Stomach (tissue), 9 donors: ENCODE measurements around the gene GPR63. TPM values are rescaled to one million over a fixed set of nuclear protein-coding genes. Genes with fewer than 3 reads are reported as not detected.

Experiments
- DNase-seq, 2 donors: peaks; one replicate each; pipeline versions ENCODE4 v3.0.0 to v3.0.0-alpha.2; 2013 to 2019
- H3K27ac ChIP-seq, 5 donors: fragments of 200-600 bp in 4 of 5; sonication (generic) in 4 of 5; one replicate each; pipeline ENCODE4 v1.5.1; 2013 to 2019; ENCODE audit warnings: mild to moderate bottlenecking in 1 of 5, moderate library complexity in 1 of 5
- H3K27me3 ChIP-seq, 3 donors: fragments of 200-600 bp; sonication (generic); one replicate each; pipeline ENCODE4 v1.5.1; 2017 to 2019; ENCODE audit warnings: mixed run types in 1 of 3
- H3K36me3 ChIP-seq, 4 donors: fragments of 200-600 bp; sonication (generic); 1 replicate in 3 of 4; 2 replicates in 1 of 4; pipeline ENCODE4 v1.5.1; 2016 to 2019
- H3K4me1 ChIP-seq, 4 donors: fragments of 200-600 bp; sonication (generic); one replicate each; pipeline ENCODE4 v1.5.1; 2016 to 2019
- H3K4me3 ChIP-seq, 4 donors: fragments of 200-600 bp; sonication (generic) in 3 of 4; one replicate each; pipeline ENCODE4 v1.5.1; 2016 to 2019; ENCODE audit warnings: mild to moderate bottlenecking in 1 of 4
- H3K9me3 ChIP-seq, 4 donors: fragments of 200-600 bp; sonication (generic); one replicate each; pipeline ENCODE4 v1.5.1; 2016 to 2019
- EP300 ChIP-seq: sonication (generic); formaldehyde crosslinking; IDR thresholded peaks from one replicate; pipeline ENCODE4 v1.6.1; 2017; ENCODE audit warnings: antibody characterized with exemption
- POLR2A ChIP-seq, 4 donors: fragments of 450-650 bp; IDR thresholded peaks; one replicate each; pipeline ENCODE4 v1.6.1; 2016; ENCODE audit warnings: antibody characterized with exemption in 4 of 4, control low read depth in 2 of 4, mild to moderate bottlenecking in 1 of 4, moderate library complexity in 1 of 4
- POLR2AphosphoS5 ChIP-seq, 3 donors: sonication (generic); formaldehyde crosslinking; IDR thresholded peaks; one replicate each; pipeline ENCODE4 v1.6.1; 2016; ENCODE audit warnings: antibody characterized with exemption in 3 of 3
- WGBS, 5 donors: extraction: QIAGEN DNeasy Blood & Tissue Kit in 3 of 5; methylation state at CpG; one replicate each; pipeline versions ENCODE4 v1.1.5 to v1.1.7; 2013 to 2018; 5-methylcytosine and 5-hydroxymethylcytosine counted together
- intact Hi-C: fragments of 100-400 bp; cut with DNase I; formaldehyde crosslinking; loops from one replicate; pipeline ENCODE4 v1.15.1; 2023; ENCODE audit warnings: low total_unique reads
- polyA plus RNA-seq, 3 donors: library from polyadenylated mRNA; stranded (reverse); fragments of 200-250 nt; gene quantifications; one replicate each; pipeline ENCODE4 v1.2.3, GENCODE V29; 2013
- total RNA-seq, 5 donors: library from RNA; depleted of rRNA; stranded (reverse); fragments of >200 nt; gene quantifications; one replicate each; pipeline versions ENCODE4 v1.1.0 to v1.2.3, GENCODE V29; 2014 to 2016
- TF ChIP-seq, protein P1 (sequence below), 7 experiments: fragments of 450-650 bp in 4 of 7; fragments of 200-600 bp in 3 of 7; sonication (generic) in 3 of 7; IDR thresholded peaks; one replicate each; pipeline ENCODE4 v1.5.1; 2016 to 2019; ENCODE audit warnings: antibody characterized with exemption in 7 of 7, control low read depth in 2 of 7, mild to moderate bottlenecking in 1 of 7
- donor health status: healthy with polysubstance abuse.
- donor health status: Bipolar disorder and iron deficiency.
- donor health status: healthy.

GPR63 gene
- total and polyA plus RNA-seq, 8 donors = 0.29 to 7.7 (median 0.60) TPM; not detected in 2

DNA sequence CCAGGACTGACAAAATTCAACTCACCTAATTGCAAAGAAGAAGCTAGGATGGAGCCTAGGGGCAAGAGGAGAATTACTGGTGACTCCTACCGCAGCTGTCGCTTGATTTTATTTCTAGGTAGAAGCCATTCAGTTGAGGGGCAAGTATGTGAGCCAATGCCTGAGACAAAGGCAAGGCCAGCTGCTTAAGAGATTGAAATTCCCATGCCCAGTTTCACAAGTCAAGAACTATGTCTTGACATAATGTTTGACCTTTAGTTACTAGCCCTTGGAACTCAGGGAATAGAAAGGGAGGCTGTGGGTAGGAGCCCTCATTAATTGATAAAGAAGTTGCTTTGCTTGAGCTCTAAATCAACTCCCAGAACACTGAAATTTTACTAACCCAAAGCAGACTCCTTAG lies 54.0 kb downstream of the GPR63 start:
- 95 to 98% (median 95%) methylated on average over 2 of the region's 2 CpGs for WGBS, 5 donors

DNA sequence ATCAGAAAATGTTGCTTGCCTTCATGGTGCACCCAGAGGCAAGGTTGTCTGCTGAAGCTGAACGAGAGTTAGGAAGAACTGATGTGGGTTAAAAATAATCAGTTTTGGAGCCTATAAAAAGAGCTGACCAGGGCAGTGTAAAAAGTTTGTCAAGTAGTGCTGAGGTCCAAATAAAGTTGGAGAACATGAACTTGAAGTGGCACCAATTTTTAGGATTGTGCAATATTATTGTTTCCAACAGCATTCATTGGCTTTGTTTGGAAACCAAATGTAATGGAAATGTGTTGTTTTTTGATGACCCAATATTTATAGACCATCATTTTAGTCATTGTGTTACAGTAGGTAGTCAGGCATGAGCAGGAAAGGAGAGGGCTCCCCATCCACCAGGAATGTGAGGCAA lies 55.7 kb downstream of the GPR63 start:
- Histone ChIP-seq H3K36me3 (no peaks in the 10 kb centered on the region), H3K9me3 (no peaks in the 10 kb centered on the region), H3K27ac (no peak overlapping the region), H3K4me3 (no peak overlapping the region), H3K27me3 (no peaks in the 10 kb centered on the region), H3K4me1 (no peaks in the 10 kb centered on the region)
- intact Hi-C loops = no loop called here
- WGBS, 5 donors = 64 to 80% (median 77%) methylated on average over 1 of the region's 1 CpG
- DNase-seq = no peak
- no peak for TF ChIP-seq POLR2A (IDR thresholded peaks at IDR 0.05)
- no peak for TF ChIP-seq POLR2AphosphoS5 (IDR thresholded peaks at IDR 0.05)
- TF ChIP-seq, protein P1, sequence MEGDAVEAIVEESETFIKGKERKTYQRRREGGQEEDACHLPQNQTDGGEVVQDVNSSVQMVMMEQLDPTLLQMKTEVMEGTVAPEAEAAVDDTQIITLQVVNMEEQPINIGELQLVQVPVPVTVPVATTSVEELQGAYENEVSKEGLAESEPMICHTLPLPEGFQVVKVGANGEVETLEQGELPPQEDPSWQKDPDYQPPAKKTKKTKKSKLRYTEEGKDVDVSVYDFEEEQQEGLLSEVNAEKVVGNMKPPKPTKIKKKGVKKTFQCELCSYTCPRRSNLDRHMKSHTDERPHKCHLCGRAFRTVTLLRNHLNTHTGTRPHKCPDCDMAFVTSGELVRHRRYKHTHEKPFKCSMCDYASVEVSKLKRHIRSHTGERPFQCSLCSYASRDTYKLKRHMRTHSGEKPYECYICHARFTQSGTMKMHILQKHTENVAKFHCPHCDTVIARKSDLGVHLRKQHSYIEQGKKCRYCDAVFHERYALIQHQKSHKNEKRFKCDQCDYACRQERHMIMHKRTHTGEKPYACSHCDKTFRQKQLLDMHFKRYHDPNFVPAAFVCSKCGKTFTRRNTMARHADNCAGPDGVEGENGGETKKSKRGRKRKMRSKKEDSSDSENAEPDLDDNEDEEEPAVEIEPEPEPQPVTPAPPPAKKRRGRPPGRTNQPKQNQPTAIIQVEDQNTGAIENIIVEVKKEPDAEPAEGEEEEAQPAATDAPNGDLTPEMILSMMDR (IDR thresholded peaks at IDR 0.05) = no peak
- TF ChIP-seq EP300 = no peak

More for the DNA sequence above, 54.0 kb downstream of the GPR63 start:
- Histone ChIP-seq H3K27ac (no peak overlapping the region), H3K4me1 (no peaks in the 10 kb centered on the region), H3K36me3 (no peaks in the 10 kb centered on the region), H3K4me3 (no peak overlapping the region), H3K27me3 (no peaks in the 10 kb centered on the region), H3K9me3 (no peaks in the 10 kb centered on the region)
- intact Hi-C loops = no loop called here
- no peak for DNase-seq
- TF ChIP-seq POLR2A (IDR thresholded peaks at IDR 0.05) (no peak), EP300 (no peak), POLR2AphosphoS5 (IDR thresholded peaks at IDR 0.05) (no peak)
- TF ChIP-seq, protein P1 (IDR thresholded peaks at IDR 0.05) = no peak

DNA sequence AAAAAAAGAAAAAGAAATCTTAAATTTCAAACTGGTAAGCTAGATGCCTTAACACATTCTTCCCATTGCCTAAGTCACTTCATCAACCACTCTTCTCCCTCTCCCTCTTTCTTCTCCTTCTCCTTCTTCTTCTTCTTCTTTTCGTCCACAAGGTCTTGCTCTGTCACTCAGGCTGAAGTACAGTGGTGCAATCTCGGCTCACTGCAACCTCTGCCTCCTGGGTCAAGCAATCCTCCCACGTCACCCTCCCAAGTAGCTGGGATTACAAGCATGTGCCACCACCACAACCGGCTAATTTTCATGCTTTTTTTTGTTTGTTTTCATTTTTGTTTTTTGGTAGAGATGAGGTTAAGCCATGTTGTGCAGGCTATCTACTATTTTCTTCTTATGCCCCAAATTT lies 60.2 kb downstream of the GPR63 start:
- Histone ChIP-seq H3K4me1 (no peaks in the 10 kb centered on the region), H3K36me3 (no peaks in the 10 kb centered on the region), H3K9me3 (no peaks in the 10 kb centered on the region), H3K27ac (no peak overlapping the region), H3K4me3 (no peak overlapping the region), H3K27me3 (no peaks in the 10 kb centered on the region)
- DNase-seq = no peak
- TF ChIP-seq POLR2A (IDR thresholded peaks at IDR 0.05) = no peak
- intact Hi-C loops = no loop called here
- 79 to 90% (median 82%) methylated on average over 4 of the region's 4 CpGs for WGBS, 5 donors

DNA sequence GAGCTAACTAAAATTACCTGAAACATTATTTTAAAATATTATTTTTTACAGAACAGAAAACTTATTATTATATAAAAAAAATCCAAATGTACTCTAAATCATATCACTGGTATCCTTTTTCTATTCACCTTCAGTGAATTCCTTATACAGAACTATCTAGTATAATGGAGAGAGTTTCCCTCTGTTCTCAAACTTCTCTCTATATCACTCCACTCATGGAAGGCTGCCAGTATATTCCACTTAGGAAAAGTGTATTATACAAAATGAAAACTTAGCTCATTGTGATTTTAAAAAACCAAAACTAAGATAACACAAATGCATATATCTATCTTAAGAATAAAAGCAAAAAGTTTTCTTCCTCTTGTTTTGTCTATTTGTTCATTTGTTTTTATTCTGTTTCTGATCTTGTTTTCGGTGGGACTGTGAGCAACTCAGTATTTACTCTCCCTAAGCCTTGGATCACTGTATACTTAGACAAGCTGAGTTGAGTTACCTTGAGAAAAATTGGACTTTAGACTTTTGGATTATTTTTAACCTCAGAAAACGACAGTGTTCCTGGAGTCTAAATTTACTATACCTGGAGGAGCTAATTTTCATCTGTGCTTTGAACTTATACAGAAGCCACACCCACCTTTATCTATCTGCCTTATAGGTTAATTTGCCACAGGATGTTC lies 61.4 kb downstream of the GPR63 start:
- no peak overlapping the region for H3K4me3 ChIP-seq
- TF ChIP-seq POLR2AphosphoS5 (IDR thresholded peaks at IDR 0.05) (no peak), EP300 (no peak), POLR2A (IDR thresholded peaks at IDR 0.05) (no peak)
- TF ChIP-seq, protein P1 (IDR thresholded peaks at IDR 0.05) = no peak
- H3K27ac ChIP-seq = no peak overlapping the region
- DNase-seq = no peak
- no peaks in the 10 kb centered on the region for H3K9me3 ChIP-seq
- intact Hi-C loops = no loop called here
- WGBS, 5 donors = 16 to 39% (median 28%) methylated on average over 2 of the region's 2 CpGs
- no peaks in the 10 kb centered on the region for H3K36me3 ChIP-seq
- H3K27me3 ChIP-seq = no peaks in the 10 kb centered on the region
- no peaks in the 10 kb centered on the region for H3K4me1 ChIP-seq

DNA sequence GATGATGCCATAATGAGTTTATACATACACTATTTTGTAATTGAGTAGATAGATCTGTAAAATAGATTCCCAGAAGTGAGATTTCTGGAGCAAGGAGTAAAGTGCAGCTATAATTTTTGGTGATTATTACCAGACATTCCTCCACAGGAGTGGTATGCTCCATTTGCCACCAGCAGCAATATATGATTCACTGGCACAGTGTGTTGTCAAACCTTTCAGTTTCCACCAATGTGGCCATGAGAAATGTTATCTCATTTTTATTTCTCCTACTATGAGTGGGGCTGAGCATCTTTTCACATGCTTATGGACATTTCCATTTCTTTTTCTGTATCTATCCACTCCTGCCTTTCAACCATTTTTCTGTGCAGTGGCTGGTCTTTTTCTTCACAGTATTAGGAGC lies 70.5 kb downstream of the GPR63 start:
- DNase-seq = no peak
- TF ChIP-seq, protein P1 (IDR thresholded peaks at IDR 0.05) = no peak
- TF ChIP-seq EP300 (no peak), POLR2A (IDR thresholded peaks at IDR 0.05) (no peak), POLR2AphosphoS5 (IDR thresholded peaks at IDR 0.05) (no peak)

More for the DNA sequence above, 70.5 kb downstream of the GPR63 start:
- no peak overlapping the region for H3K27ac ChIP-seq
- intact Hi-C loops = no loop called here
- H3K36me3 ChIP-seq = no peaks in the 10 kb centered on the region
- no peak overlapping the region for H3K4me3 ChIP-seq
- H3K27me3 ChIP-seq = no peaks in the 10 kb centered on the region
- no peaks in the 10 kb centered on the region for H3K4me1 ChIP-seq
- H3K9me3 ChIP-seq = no peaks in the 10 kb centered on the region
